Activated CD8-positive, alpha-beta memory T cell treated with anti-CD3 and anti-CD28 coated beads, Interleukin-2, amount 50 U/mL, for 1 hour (primary cell): ENCODE results near the gene SUGP1.

ENCODE experiments used
- DNase-seq: peaks from one replicate; pipeline ENCODE4 v3.0.0-alpha.2; 2020; ENCODE audit errors: extremely low read depth

The SUGP1 gene

DNA sequence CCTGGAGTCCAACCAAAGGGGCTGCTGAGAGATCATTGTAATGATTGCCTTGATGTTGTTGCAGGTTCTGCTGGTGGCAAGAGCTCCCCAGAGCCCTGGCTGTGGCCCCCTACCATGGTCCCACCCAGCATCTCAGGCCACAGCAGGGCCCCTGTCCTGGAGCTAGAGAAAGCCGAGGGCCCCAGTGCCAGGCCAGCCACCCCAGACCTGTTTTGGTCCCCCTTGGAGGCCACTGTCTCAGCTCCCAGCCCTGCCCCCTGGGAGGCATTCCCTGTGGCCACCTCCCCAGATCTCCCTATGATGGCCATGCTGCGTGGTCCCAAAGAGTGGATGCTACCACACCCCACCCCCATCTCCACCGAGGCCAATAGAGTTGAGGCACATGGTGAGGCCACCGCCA lies 93.1 kb downstream of the SUGP1 start:
- no peak for DNase-seq

DNA sequence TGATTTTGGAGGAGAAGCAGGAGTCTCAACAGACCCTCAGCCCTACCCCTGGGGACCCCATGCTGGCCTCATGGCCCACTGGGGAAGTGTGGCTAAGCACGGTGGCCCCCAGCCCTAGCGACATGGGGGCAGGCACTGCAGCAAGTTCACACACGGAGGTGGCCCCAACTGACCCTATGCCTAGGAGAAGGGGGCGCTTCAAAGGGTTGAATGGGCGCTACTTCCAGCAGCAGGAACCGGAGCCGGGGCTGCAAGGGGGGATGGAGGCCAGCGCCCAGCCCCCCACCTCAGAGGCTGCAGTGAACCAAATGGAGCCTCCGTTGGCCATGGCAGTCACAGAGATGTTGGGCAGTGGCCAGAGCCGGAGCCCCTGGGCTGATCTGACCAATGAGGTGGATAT lies 93.6 kb downstream of the SUGP1 start:
- DNase-seq: no peak

DNA sequence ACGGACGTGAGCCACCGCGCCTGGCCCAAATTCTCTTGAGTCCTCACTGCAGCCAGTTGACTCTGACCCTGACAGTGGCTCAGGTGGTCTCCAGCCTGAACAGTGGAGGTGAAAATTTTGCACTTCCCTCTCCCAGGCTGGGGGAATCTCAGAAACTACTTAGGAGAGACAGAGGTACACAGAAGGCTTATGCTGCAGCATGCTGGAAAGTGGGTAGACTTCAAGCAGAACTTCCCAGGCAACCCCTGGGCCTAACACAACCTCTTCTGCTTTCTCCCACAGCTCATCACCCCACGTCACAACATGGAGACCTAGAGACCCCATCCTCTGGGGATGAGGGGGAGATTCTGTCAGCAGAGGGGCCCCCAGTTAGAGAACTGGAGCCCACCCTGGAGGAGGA lies 94.1 kb downstream of the SUGP1 start:
- no peak for DNase-seq
